Stimulated activated naive CD4-positive, alpha-beta T cell treated with Interleukin-2 at 50 U/mL for 16 hours (primary cell): Measurements from ENCODE around the gene MEGF11.

Experiments used
- DNase-seq: peaks from one replicate; lab custom pipeline; 2025; lab: John Stamatoyannopoulos, UW

Gene MEGF11

DNA sequence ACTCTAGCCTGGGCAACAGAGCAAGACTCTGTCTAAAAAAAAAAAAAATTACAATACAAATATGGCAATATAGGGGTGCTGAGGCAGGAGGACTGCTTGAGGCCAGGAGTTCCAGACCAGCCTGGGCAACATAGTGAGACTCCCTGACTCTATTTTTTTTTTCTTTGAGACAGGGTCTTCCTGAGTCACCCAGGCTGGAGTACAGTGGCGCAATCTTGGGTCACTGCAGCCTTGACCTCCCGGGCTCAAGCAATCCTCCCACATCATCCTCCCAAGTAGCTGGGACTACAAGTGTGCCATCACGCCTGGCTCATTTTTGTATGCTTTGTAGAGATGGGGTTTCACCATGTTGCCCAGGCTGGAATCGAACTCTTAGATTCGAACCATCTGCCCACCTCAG, 401.6 kb downstream of the MEGF11 start:
- DNase-seq = no peak

DNA sequence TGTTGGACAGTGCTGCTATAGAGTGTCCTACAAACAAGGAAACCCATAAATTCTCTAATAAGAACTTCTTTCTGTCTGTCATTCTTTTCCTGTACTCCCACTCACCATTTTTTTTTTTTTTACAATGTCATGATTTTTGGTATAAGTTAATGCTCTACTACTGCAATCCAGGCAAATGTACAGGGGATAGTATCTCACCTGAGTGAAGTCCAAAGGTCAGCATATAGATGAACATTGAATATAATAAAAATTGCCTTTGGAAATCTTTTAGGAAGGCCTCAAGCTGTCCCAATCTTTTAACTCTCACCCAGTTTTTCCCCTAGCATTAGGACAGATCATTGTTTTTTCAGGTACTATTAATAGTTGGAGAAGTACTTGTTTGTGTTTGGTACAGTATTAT, 405.6 kb downstream of the MEGF11 start:
- DNase-seq = no peak

DNA sequence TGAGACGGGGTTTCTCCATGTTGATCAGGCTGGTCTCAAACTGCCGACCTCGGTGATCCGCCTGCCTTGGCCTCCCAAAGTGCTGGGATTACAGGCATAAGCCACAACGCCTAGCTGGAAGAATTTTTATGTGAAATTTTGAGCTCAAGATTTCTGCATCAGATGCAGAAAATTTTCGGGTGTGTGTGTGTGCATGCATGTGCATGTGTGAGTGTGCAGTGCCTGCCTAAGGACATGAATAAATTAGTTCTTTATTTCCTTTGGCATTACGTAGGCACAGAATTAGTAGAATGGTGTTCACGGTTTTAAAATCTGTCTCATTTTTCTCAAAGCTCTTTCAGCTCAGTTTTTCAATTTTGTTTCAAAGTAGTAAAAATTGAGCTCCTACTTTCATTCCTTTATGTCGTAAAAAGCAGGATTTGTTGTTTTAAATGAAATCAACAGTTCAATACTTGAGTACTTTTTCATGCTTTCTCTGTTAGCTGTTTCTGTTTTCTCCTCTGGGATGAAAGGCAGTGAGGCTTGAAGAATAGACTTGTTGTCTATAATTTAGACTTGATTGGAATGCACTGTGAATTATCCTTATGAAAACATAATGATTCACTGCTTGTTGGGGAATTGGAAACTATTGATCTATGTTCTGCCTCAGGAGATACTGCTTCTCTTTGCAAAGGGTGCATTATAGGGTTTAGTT, 407.6 kb downstream of the MEGF11 start:
- DNase-seq = no peak
